Activated CD4-positive, alpha-beta T cell treated with anti-CD3 and anti-CD28 coated beads, Interleukin-2, amount 10 ng/mL, durations not matched to agents 24 days and 14 days (primary cell): ENCODE measurements around the gene SHROOM2. TPM values are rescaled to one million over a fixed set of nuclear protein-coding genes. Genes with fewer than 3 reads are reported as not detected.
"Not testable (repeated sequence)": the region's sequence is repeated elsewhere in the genome, so short reads cannot be mapped to it uniquely, and the experiment has no call there.

Source experiments
- DNase-seq: peaks from one replicate; pipeline ENCODE4 v3.0.0; 2022
- H3K27ac Mint-ChIP-seq: one replicate; pipeline ENCODE4 v1.8.0; 2022; ENCODE audit warnings: mild to moderate bottlenecking, mixed read lengths
- H3K27me3 Mint-ChIP-seq: one replicate; pipeline ENCODE4 v1.8.0; 2022; ENCODE audit warnings: mixed read lengths
- H3K36me3 Mint-ChIP-seq: one replicate; pipeline ENCODE4 v1.8.0; 2022; ENCODE audit warnings: low read depth, mild to moderate bottlenecking, mixed read lengths
- H3K4me1 Mint-ChIP-seq: one replicate; pipeline ENCODE4 v1.8.0; 2021; ENCODE audit warnings: mixed read lengths
- H3K4me3 Mint-ChIP-seq: one replicate; pipeline ENCODE4 v1.8.0; 2022; ENCODE audit warnings: mild to moderate bottlenecking, moderate library complexity, mixed read lengths
- H3K9me3 Mint-ChIP-seq: one replicate; pipeline ENCODE4 v1.8.0; 2021; ENCODE audit warnings: mixed read lengths
- intact Hi-C: fragments of 100-400 bp; cut with micrococcal nuclease; formaldehyde crosslinking; loops from one replicate; pipeline ENCODE4 v1.15.1; 2023
- total RNA-seq: library from RNA; stranded (reverse); gene quantifications from 2 replicates; pipeline ENCODE4 v1.2.3, GENCODE V29; 2022

SHROOM2 gene
- total RNA-seq, 1 donor from 2014 or later = not detected

- no peaks in the 10 kb centered on the region for H3K36me3 Mint-ChIP-seq
- intact Hi-C loops = no loop called here
- H3K27ac Mint-ChIP-seq = no peak overlapping the region
- H3K4me3 Mint-ChIP-seq = no peak overlapping the region
- H3K27me3 Mint-ChIP-seq = peaks cover 3% of the 10 kb centered on the region
- H3K4me1 Mint-ChIP-seq = no peaks in the 10 kb centered on the region
- DNase-seq = no peak
- H3K9me3 Mint-ChIP-seq = no peaks in the 10 kb centered on the region
Measured at GRCh38 chrX:9857575-9858474, 71.6 kb downstream of the SHROOM2 start.

- H3K4me3 Mint-ChIP-seq, intact Hi-C loops, H3K27ac Mint-ChIP-seq, H3K36me3 Mint-ChIP-seq, H3K9me3 Mint-ChIP-seq, H3K27me3 Mint-ChIP-seq, DNase-seq, H3K4me1 Mint-ChIP-seq: not testable (repeated sequence)
Measured at GRCh38 chrX:9858684-9859083, 72.5 kb downstream of the SHROOM2 start.

- intact Hi-C loops = no loop called here
- no peaks in the 10 kb centered on the region for H3K4me1 Mint-ChIP-seq
- no peak for DNase-seq
Measured at GRCh38 chrX:9859711-9860555, 73.7 kb downstream of the SHROOM2 start.

GRCh38 chrX:9860826-9861225 is 74.6 kb downstream of the SHROOM2 start:
- Mint-ChIP-seq H3K4me3 (no peak overlapping the region), H3K4me1 (no peaks in the 10 kb centered on the region), H3K27ac (no peak overlapping the region), H3K9me3 (no peaks in the 10 kb centered on the region), H3K27me3 (peaks cover 2% of the 10 kb centered on the region), H3K36me3 (no peaks in the 10 kb centered on the region)
- no peak for DNase-seq
- intact Hi-C loops = no loop called here

More at GRCh38 chrX:9859711-9860555, 73.7 kb downstream of the SHROOM2 start:
- Mint-ChIP-seq H3K4me3 (no peak overlapping the region), H3K27ac (no peak overlapping the region), H3K27me3 (peaks cover 2% of the 10 kb centered on the region), H3K9me3 (no peaks in the 10 kb centered on the region), H3K36me3 (no peaks in the 10 kb centered on the region)

GRCh38 chrX:9861711-9862110 is 75.5 kb downstream of the SHROOM2 start:
- peaks cover 6% of the 10 kb centered on the region for H3K27me3 Mint-ChIP-seq
- H3K27ac Mint-ChIP-seq = no peak overlapping the region
- H3K4me3 Mint-ChIP-seq = no peak overlapping the region
- H3K36me3 Mint-ChIP-seq = no peaks in the 10 kb centered on the region
- no peak for DNase-seq
- no peaks in the 10 kb centered on the region for H3K4me1 Mint-ChIP-seq
- no peaks in the 10 kb centered on the region for H3K9me3 Mint-ChIP-seq
- intact Hi-C loops = no loop called here

- Mint-ChIP-seq H3K4me3 (no peak overlapping the region), H3K27ac (no peak overlapping the region), H3K27me3 (peaks cover 11% of the 10 kb centered on the region), H3K36me3 (no peaks in the 10 kb centered on the region), H3K9me3 (no peaks in the 10 kb centered on the region), H3K4me1 (no peaks in the 10 kb centered on the region)
- intact Hi-C loops = no loop called here
- DNase-seq = no peak
Measured at GRCh38 chrX:9862525-9862924, 76.3 kb downstream of the SHROOM2 start.

- no peaks in the 10 kb centered on the region for H3K4me1 Mint-ChIP-seq
Measured at GRCh38 chrX:9862953-9863352, 76.7 kb downstream of the SHROOM2 start.

GRCh38 chrX:9864011-9864410 is 77.8 kb downstream of the SHROOM2 start:
- Mint-ChIP-seq H3K9me3 (no peaks in the 10 kb centered on the region), H3K36me3 (no peaks in the 10 kb centered on the region), H3K4me3 (no peak overlapping the region), H3K27ac (no peak overlapping the region), H3K4me1 (no peaks in the 10 kb centered on the region), H3K27me3 (peaks cover 16% of the 10 kb centered on the region)
- intact Hi-C loops = no loop called here
- DNase-seq = no peak

More at GRCh38 chrX:9862953-9863352, 76.7 kb downstream of the SHROOM2 start:
- Mint-ChIP-seq H3K27me3 (peaks cover 16% of the 10 kb centered on the region), H3K27ac (no peak overlapping the region), H3K9me3 (no peaks in the 10 kb centered on the region), H3K36me3 (no peaks in the 10 kb centered on the region), H3K4me3 (no peak overlapping the region)
- intact Hi-C loops = no loop called here
- no peak for DNase-seq

- Mint-ChIP-seq H3K9me3 (no peaks in the 10 kb centered on the region), H3K4me1 (no peaks in the 10 kb centered on the region), H3K36me3 (no peaks in the 10 kb centered on the region), H3K4me3 (no peak overlapping the region), H3K27ac (no peak overlapping the region), H3K27me3 (peaks cover 18% of the 10 kb centered on the region)
- DNase-seq = no peak
- intact Hi-C loops = no loop called here
Measured at GRCh38 chrX:9865804-9866472, 79.7 kb downstream of the SHROOM2 start.

- intact Hi-C loops = no loop called here
- Mint-ChIP-seq H3K4me1 (no peaks in the 10 kb centered on the region), H3K27me3 (peaks cover 18% of the 10 kb centered on the region), H3K9me3 (no peaks in the 10 kb centered on the region), H3K27ac (no peak overlapping the region), H3K36me3 (no peaks in the 10 kb centered on the region), H3K4me3 (no peak overlapping the region)
- no peak for DNase-seq
Measured at GRCh38 chrX:9866633-9867032, 80.4 kb downstream of the SHROOM2 start.

GRCh38 chrX:9867226-9867625 is 81.0 kb downstream of the SHROOM2 start:
- no peaks in the 10 kb centered on the region for H3K4me1 Mint-ChIP-seq
- no peak overlapping the region for H3K4me3 Mint-ChIP-seq
- intact Hi-C loops = no loop called here
- H3K27me3 Mint-ChIP-seq = peaks cover 18% of the 10 kb centered on the region
- H3K27ac Mint-ChIP-seq = no peak overlapping the region
- no peak for DNase-seq
- H3K9me3 Mint-ChIP-seq = no peaks in the 10 kb centered on the region
- H3K36me3 Mint-ChIP-seq = no peaks in the 10 kb centered on the region

GRCh38 chrX:9867753-9868152 is 81.5 kb downstream of the SHROOM2 start:
- intact Hi-C loops = no loop called here
- Mint-ChIP-seq H3K27ac (no peak overlapping the region), H3K27me3 (peaks cover 18% of the 10 kb centered on the region), H3K4me3 (no peak overlapping the region), H3K4me1 (no peaks in the 10 kb centered on the region), H3K36me3 (no peaks in the 10 kb centered on the region), H3K9me3 (no peaks in the 10 kb centered on the region)
- no peak for DNase-seq

- Mint-ChIP-seq H3K9me3 (no peaks in the 10 kb centered on the region), H3K4me3 (no peak overlapping the region), H3K4me1 (no peaks in the 10 kb centered on the region), H3K36me3 (no peaks in the 10 kb centered on the region), H3K27me3 (peaks cover 21% of the 10 kb centered on the region), H3K27ac (no peak overlapping the region)
- no peak for DNase-seq
- intact Hi-C loops = no loop called here
Measured at GRCh38 chrX:9871701-9872268, 85.6 kb downstream of the SHROOM2 start.
